ENCODE results near the gene VEPH1.

The VEPH1 gene

DNA sequence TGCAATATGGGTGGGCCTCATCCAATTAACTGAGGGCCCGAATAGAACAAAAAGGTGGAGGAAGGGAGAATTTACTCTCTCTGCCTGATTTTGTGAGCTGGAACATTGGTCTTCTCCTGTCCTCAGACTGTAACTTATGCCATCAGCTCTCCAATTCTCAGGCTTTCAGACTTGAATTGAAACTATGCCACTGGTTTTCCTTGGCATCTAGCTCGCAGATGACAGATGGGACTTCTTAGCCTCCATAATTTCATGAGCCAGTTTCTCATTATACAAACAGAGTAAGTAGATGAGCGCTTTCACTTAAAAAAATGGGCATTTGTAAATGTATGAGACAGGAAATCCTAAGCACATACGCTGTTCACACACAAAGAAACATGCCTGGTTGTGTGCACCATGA lies 75.3 kb downstream of the VEPH1 start:
- DNase-seq (ENCODE audit: low spot score): no peak

GRCh38 chr3:157423337-157423736 lies 79.9 kb downstream of the VEPH1 start:
- DNase-seq (ENCODE audit: low spot score): no peak

DNA sequence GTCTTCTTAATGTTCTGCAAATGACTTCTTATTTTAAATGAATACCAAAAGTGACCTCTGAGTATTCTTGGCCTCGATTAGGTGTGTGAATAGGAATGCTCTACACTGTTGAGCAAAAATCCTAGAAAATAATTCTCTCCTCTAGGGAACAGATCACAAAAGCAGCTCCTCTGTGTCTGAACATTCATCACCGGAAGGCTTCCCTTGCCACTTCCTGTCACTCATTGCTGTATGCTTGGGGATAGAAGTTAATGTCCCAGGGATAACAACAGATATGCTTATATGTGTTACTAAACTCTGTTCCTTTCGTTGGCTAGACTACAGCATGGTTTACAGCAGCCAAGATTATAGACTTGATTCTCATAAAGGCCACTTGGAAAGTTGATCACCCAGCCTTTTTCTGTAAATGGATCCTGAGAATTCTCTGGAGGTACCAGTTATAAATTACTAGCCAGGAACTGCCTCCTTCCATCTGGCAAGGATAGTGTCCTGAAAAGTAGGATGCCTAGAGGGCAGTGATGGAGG lies 82.5 kb downstream of the VEPH1 start:
- no peak for DNase-seq (ENCODE audit: low spot score)

DNA sequence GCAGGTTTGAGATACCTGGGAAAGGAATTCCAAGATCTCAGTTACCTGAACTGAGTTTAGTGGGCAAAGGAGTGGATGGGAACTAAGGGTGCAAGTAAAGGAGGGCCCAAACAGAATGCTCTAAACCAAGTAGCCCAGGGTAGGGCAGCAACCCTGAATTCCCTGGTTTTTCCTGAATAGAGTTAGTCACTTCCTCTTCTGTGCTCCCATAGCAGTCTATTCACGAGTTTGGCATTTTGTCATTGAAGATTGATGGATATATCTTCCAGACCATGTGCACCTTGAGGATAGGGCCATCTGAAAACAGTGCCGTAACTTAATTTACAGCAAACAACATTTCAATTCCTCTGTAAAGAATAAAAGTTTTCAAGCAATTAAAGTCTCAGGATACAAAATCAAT lies 85.1 kb downstream of the VEPH1 start:
- no peak for DNase-seq (ENCODE audit: low spot score)

DNA sequence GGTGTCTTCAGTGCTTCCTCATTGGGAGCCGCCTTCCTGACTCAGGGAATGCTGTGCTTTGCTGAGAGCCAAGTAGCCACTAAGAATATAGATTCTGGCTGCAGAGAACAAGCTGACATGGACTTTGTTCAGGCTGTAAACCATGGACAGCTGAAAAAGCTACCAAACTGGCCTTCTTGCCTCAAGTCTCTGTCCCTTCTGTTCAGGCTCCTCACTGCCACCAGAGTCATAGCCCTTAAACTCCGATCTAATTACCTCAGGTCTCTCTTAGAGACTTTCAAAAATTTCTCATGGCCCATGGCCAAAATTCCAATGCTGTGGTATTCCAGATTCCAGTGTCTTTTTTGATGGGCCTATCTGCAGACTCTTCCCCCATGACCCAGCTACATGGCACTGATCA lies 86.0 kb downstream of the VEPH1 start:
- no peak for DNase-seq (ENCODE audit: low spot score)

DNA sequence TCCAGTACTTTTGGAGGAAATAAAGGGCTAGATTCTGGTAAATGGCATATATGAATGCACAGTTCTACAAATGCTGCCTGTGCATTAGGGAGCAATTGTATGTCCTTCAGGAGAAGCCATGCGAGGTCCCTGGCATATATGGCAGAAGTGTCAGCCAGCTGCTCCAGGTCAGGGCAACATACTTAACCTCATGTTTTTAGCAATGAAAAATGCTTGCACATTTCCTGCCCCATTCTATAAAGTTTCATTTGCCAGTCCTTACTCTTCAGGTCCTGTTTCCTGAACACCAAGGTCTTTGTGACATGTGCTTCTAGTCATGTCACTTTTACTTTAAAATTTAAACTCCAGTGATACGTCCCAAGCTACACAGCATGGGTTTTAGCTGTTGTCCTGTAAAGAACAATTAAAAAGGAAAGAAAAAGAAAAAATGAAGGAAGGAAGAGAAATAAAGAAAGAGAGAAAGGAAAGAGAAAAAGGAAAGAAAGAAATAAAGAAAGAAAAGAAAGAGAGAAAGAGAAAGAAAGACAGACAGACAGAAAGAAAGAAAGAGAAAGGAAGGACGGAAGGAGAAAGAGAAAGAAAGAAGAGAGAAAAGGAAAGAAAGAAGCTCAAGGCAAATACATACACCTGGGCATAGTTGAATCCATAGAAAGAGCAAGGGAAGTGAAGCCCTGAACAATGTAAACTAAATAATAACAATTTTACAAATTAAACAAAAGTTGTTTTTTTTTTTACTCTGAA lies 86.7 kb downstream of the VEPH1 start:
- DNase-seq (ENCODE audit: low spot score): no peak

DNA sequence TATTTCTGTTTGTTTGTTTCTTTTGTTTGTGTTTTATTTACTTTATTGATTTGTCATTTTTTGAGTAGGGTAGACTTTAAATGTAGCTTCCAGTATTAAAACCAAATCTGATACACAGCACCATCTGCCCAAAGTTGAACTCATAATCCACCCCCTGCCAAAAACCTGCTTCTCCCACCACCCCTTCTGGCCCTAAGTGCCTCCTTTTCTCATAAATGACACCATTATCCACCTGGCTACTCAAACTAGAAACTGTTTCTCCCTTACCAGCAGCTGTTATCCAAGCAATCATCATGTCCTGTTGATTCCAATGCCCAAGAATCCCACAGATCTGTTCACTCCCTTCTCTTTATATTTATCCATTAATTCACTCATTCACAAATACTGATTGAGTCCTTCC lies 88.4 kb downstream of the VEPH1 start:
- DNase-seq (ENCODE audit: low spot score): no peak

DNA sequence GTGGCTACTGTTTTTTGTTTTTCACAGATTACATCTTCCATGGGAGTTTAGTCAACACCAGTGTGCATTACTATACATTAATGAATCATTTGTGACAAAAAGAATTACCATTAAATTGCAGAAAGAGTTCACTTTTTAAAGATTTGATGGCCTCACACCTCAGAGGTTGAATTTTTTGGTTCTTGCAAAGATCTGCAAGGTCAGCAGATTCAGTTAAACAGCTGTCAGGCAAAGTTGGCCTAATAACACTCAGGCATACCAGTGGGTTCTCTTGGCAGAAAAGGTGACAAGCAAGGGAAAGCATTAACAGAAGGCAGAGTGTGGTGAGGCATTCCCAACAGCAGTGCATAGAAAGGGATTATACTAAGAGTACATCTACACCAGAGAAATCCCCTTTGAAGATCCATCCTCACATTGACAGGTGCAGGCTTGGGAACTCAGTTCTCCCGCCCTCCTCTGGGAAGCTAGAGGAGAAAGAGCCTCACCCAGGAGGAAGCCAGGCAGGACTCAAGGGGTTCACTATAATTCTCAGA lies 90.8 kb downstream of the VEPH1 start:
- no peak for DNase-seq (ENCODE audit: low spot score)

DNA sequence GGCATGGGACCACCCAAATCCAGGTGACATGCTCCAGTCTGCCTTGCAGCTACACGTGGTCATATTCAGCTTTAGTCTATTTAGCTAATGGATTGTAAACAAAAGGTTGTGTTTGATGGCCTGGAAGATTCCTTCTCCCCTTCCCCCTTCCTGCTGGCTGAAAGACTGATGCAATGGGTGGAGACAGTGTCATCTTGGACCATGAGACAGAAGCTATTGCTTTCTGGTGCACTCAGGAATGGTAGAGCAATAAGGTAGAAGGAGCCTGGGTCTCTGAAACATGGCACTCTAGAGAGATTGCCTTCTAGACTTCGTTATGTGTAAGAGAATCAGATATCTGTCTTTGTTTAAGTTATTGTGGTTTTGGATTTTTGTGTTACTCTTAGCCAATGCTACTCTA lies 92.3 kb downstream of the VEPH1 start:
- DNase-seq (ENCODE audit: low spot score): no peak

DNA sequence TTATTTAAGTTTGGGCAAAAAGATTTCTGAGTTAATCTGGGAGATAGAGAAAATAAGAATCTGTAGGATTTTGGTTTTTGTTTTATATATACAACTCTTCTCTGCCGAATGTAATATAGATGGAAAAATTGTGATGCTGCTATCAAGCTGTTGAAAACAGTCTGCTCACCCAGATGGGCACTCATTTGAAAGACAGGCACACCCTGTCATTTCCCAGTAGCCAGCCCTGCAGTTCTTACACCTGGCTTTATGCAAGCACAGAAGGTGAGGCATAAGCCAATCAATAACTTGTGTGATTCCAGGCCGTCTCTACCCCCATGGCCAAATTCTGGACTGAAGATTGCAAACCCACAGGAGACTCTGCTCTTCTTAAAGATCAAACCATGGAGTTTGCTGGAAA lies 93.7 kb downstream of the VEPH1 start:
- no peak for DNase-seq (ENCODE audit: low spot score)

DNA sequence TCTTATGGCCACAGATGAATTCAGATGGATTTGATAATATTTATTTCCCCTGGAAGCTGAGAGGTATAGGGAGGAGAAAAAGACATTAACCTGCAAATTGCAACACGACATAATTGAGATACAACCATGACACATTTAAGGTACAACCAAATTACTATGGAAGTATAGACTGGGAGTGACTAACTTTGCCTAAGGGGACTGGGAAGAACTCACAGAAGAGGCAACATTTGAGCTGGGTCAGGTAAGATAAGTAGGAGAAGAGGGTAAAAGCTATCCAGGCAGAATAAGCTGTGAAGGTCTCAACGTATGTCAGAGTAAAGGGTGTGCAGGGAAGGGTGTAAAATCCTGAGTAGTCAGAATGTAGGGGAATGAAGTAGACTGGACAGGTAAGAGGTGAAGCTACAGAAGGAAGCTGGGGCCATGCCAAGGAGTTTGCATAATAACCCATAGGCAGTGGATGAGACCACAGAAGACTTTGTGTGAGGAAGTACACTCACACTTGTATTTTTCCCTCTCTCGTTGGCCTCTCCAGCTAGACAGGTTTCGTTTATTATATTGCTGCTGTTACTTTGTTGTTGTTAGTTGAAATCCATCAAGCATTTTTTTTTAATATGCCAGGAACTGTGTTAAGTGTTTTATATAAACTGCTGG lies 94.6 kb downstream of the VEPH1 start:
- no peak for DNase-seq (ENCODE audit: low spot score)

GRCh38 chr3:157407769-157408168 lies 95.4 kb downstream of the VEPH1 start:
- no peak for DNase-seq (ENCODE audit: low spot score)

DNA sequence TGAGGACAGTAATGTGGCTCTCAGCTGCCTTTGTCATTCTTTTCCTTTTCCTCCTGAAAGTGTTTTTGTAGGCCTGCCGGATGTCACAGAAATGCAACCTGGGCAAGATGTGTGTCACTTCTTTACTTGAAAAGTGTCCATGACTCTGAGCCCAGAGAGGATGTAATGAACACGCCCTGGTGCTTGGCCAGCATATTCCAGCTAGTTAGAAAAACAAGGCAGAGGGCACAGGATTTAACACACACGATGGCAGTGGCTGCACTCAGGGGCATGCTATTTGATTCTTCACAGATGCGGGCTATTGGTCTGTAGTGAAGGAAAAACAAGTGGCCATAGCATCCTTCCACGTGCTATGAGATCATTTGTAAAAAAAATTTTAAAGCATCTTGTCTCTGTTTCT lies 96.8 kb downstream of the VEPH1 start:
- no peak for DNase-seq (ENCODE audit: low spot score)

GRCh38 chr3:157405457-157405856 lies 97.8 kb downstream of the VEPH1 start:
- no peak for DNase-seq (ENCODE audit: low spot score)

DNA sequence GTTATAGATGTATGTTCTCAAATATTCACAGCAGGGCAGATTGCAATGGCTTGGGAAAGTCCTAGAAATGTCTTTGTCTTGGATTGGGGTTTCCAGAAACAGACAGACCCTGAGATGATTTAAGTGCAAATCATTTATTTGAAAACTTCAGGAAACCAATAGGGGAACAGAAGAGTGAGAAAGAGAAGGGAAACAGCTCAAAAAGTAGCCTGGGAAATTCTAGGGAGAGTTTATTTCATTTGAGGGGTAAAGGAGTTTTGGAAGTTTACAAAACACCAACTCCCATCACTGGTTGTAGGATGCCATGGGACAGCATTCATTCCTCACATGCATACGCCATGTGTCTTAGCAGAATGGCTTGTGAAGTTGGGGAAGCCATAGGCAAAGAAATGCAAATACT lies 98.8 kb downstream of the VEPH1 start:
- no peak for DNase-seq (ENCODE audit: low spot score)

GRCh38 chr3:157398598-157398997 lies 104.6 kb downstream of the VEPH1 start:
- DNase-seq (ENCODE audit: low spot score): no peak

- no peak for DNase-seq (ENCODE audit: low spot score)
Observed at GRCh38 chr3:157394411-157394810, 108.8 kb downstream of the VEPH1 start.

- no peak for DNase-seq (ENCODE audit: low spot score)
Observed at GRCh38 chr3:157393113-157393512, 110.1 kb downstream of the VEPH1 start.

DNA sequence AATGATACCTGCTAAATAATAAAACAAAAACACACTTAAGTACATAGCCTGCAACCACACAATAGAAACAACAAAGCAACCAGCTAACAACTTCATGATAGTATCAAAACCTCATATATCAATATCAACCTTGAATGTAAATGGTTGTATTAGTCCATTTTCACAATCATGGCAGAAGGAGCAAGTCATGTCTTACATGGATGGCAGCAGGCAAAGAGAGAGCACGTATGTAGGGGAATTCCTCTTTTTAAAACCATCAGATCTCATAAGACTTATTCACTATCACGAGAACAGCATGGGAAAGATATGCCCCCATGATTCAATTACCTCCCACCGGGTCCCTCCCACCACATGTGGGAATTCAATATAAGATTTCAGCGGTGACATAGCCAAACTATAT lies 111.1 kb downstream of the VEPH1 start:
- DNase-seq (ENCODE audit: low spot score): no peak

DNA sequence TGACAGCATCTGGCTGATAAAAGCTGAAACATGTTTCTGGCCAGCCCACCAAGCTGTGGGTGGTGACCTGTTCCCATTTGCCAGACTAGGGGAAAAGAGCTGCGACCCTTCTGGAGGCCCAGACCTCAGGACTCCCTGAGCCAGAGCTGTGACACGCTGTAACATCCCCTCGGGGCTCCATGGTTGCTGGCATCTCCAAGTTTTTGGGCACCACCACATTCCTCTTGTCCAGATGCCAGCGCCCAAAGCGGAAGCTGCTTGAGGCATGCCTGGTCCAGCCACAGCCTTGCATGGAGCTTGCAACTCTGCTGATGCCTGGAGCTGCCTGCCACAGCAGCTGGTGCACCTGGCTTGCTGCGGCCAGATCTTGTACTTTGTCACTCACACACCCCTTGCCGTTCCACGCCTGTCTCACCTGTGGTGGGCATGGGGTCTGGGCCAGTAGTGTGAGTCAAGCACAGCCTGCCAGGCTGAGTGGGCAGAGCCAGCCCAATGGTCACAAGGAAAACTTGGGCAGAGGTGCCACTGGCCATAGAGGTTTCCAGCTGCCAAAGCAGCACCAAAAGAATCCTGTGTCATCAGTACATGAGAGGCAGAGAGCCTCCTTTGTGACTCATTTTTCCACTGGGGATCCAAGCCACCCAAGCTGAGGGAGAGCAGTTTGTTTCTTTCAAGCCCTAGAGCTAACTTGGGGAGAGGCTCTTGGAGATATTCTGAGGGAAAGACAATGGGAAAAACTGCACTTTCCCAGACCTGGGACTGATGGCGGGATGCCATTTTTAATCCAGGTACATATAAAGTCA lies 112.3 kb downstream of the VEPH1 start:
- no peak for DNase-seq (ENCODE audit: low spot score)

GRCh38 chr3:157388976-157389375 lies 114.2 kb downstream of the VEPH1 start:
- DNase-seq (ENCODE audit: low spot score): no peak

DNA sequence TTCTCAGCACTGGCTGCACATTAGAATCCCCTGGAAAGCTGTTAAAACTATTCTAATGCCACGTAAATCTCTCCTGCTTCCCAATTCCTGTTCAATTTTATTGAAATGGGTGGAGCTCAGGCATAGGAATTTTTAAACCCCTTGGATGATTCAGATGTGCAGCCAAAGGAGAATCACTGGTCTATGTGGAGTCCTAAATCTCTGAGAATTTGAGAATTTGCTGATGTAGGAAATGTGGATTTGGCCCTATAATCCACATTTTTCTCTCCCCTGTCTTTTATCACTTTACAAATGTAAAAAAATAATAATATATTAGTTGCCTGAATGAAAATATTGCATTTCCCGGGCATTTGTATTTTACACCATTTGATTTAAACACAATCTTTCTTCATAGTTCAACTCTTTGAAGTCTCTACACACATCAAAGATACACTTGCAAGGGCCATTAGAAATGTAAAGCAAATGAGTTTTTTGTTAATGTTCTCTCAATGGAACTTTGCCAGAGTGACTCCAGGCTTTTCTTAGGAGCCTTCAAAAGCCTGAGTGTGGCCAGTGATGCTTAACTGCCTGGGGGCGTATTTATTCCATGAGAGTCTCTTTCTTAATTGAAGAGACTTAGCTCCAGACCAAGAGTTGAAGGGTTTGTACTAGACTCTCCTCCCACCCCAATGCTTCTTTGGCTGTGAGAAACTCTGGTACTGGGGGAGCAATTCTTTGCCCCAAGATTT lies 115.3 kb downstream of the VEPH1 start:
- DNase-seq (ENCODE audit: low spot score): no peak
